GM19468 (cell line): ENCODE measurements around the gene TST.

ENCODE experiments used
- ATAC-seq: cut with Tn5 transposase; IDR thresholded peaks from one replicate; pipeline ENCODE4 v1.9.1; 2021; ENCODE audit warnings: mild to moderate bottlenecking, moderate library complexity, moderate number of reproducible peaks; ENCODE audit not compliant: unreplicated experiment; ENCODE audit errors: extremely low read depth

The TST gene

GRCh38 chr22:37017356-37017755 lies 1.9 kb downstream of the TST start:
- no peak for ATAC-seq

GRCh38 chr22:37016134-37016910 lies 2.9 kb downstream of the TST start:
- no peak for ATAC-seq

- ATAC-seq, result no peak
Measured at GRCh38 chr22:37015587-37015878, 3.7 kb downstream of the TST start.

- ATAC-seq, result no peak
Measured at GRCh38 chr22:37014835-37015586, 4.2 kb downstream of the TST start.

GRCh38 chr22:37014415-37014806 lies 4.8 kb downstream of the TST start:
- ATAC-seq, result no peak

GRCh38 chr22:37012956-37013355 lies 6.3 kb downstream of the TST start:
- ATAC-seq, result no peak

- ATAC-seq, result no peak
Measured at GRCh38 chr22:37012262-37012904, 6.9 kb downstream of the TST start.

GRCh38 chr22:37011472-37011871 lies 7.8 kb downstream of the TST start:
- ATAC-seq, result no peak

GRCh38 chr22:37010976-37011375 lies 8.3 kb downstream of the TST start:
- ATAC-seq, result no peak

- ATAC-seq, result no peak
Measured at GRCh38 chr22:37010174-37010573, 9.1 kb downstream of the TST start.

- no peak for ATAC-seq
Measured at GRCh38 chr22:37009490-37009889, 9.8 kb downstream of the TST start.

- no peak for ATAC-seq
Measured at GRCh38 chr22:37008365-37008764, 10.9 kb downstream of the TST start.

GRCh38 chr22:37007651-37008050 lies 11.6 kb downstream of the TST start:
- no peak for ATAC-seq

GRCh38 chr22:37002633-37003032 lies 16.6 kb downstream of the TST start:
- ATAC-seq, result no peak

- ATAC-seq, result no peak
Measured at GRCh38 chr22:37001826-37002225, 17.4 kb downstream of the TST start.

- no peak for ATAC-seq
Measured at GRCh38 chr22:37000676-37001534, 18.3 kb downstream of the TST start.

- ATAC-seq, result no peak
Measured at GRCh38 chr22:36999463-36999862, 19.8 kb downstream of the TST start.

- no peak for ATAC-seq
Measured at GRCh38 chr22:36998620-36999351, 20.5 kb downstream of the TST start.

- no peak for ATAC-seq
Measured at GRCh38 chr22:36997746-36998145, 21.5 kb downstream of the TST start.

GRCh38 chr22:36991206-36991605 lies 28.0 kb downstream of the TST start:
- ATAC-seq, result no peak
